22Rv1 (cell line): ENCODE results near the gene HS6ST3.

Experiments used
- CTCF ChIP-seq: fragments of 450-650 bp; IDR thresholded peaks from 2 replicates; pipeline ENCODE4 v1.5.1; 2017; ENCODE audit warnings: mild to moderate bottlenecking
- ZFX ChIP-seq: fragments of 450-650 bp; IDR thresholded peaks from 2 replicates; pipeline ENCODE4 v1.6.1; 2017; ENCODE audit warnings: antibody characterized with exemption, borderline replicate concordance

- no peak for TF ChIP-seq CTCF
- no peak for TF ChIP-seq ZFX
Observed at GRCh38 chr13:96473526-96474180, 383.7 kb downstream of the HS6ST3 start.
